NCI-H748 (cell line): Measurements from ENCODE around the gene CYTH1.

Source experiments
- DNase-seq: peaks from one replicate; lab custom pipeline; 2025; ENCODE audit not compliant: unreplicated experiment; lab: John Stamatoyannopoulos, UW

The CYTH1 gene

DNA sequence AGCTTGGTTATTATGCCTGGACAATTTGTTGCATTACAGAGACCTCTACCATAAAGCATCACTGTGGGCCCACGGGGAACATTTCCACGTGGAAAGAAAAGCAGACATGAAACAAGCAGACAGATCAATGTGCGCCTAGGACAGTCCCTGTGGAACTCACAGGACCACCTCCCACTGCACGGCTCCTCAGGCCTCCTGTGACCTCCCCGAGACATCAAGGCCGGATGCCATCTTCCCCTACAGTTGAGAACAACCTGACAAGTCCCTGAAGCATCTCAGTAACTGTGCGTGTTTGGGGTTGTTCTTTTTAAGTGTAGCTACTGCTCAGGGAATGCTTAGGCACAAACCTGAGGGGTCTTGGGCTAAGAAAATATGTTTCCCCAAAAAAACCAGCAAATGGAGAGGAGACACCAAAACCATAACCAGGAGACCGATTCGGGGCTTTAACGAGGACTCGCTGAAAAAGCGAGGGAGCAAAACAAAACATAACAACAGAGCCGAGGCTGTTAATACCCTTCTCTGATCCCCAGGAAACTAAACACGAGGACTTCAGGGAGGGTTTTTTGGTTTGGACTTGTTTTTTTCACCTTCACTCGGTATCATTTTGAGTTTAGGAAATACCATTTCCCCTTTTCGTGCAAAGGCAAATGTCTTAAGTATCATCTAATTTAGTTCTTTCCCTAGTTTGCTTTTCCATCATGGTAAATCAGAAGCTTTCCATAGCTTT lies 87.1 kb downstream of the CYTH1 start:
- DNase-seq = no peak

DNA sequence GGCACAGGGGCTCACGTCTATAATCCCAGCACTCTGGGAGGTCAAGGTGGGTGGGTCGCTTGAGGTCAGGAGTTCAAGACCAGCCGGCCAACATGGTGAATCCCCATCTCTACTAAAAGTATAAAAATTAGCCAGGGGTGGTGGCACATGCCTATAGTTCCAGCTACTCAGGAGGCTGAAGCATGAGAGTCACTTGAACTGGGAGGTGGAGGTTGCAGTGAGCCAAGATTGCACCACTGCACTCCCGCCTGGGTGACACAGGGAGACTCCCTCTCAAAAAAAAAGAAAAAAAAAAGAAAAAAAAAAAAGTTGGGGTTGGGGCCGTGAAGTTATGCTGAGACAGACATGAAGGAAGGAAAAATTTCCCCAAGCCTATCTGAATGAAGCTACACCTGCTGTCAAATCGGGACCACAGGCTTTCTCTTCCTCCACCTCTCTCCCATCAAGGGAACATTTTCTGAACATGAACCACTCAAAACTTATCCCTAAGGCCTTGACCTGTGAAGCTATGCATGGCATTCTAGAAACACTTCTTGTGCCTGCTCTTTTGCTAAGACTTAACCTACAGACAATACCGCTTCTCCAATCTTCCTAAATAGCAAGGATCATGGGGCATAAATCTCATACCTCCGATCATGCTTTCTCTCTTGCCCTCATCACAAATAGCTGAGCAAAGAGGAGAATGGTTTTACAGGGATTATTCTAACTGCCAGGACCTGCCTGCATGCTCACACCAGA lies 88.6 kb downstream of the CYTH1 start:
- DNase-seq = no peak

DNA sequence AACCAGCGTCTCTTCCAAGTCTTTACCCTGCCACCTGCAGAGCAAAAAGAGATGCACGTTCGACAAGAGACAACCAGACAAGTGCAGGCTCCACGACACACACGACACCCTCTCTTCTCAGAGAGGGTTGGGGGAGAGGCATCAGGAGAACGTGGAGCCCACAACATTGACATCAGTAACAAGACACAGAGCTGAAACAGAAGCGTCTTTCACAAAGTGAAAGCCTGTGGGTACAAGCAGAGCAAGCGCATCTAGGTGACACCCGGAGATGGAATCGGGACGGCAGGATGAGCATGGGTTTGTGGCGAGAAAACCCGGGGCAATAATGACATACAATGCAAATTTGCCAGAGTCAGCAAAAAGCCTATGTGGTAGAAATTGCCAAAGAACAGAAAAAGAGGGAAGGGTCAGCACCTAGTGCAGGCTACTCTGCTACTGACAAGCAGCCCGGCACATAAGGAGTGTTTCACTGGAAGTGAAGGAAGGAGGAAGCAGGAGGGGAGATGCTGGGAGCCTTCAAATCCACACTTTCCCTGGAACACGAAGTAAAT lies 89.5 kb downstream of the CYTH1 start:
- no peak for DNase-seq

DNA sequence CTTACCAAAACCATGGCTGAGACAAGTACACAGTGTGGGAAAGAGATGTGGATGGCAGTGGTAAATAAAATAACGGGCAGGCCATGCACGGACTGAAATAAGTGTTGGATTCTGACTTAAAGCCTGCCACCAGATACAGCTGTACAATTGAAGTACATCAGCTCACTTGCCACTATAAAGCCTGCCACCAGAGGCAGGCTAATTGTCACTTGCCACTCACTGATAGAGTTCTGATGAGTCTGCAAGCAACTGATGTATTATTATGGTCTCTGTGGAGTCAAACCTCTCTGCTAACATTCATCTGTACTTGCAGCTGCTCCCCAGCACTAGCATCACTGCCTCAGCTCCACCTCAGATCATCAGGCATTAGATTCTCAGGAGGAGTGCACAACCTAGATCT lies 93.0 kb downstream of the CYTH1 start:
- no peak for DNase-seq

DNA sequence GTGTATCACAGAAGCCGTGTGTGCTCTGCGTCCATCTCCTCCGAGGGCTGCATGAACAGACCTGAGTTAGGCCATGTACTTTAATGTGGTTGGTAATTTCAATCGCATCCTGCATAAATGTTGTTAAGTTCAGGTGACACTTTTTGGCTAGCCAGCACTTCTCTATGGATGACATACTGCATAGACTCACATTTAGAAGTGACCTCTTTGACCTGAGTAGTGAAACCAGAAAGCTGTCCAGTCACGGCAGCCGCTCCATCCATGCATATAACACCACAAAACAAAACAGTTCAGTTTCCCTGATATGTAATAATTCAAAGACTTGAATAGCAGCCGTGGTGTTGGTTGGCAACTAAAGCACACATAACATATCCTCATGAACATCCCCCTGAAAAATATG lies 94.1 kb downstream of the CYTH1 start:
- no peak for DNase-seq

DNA sequence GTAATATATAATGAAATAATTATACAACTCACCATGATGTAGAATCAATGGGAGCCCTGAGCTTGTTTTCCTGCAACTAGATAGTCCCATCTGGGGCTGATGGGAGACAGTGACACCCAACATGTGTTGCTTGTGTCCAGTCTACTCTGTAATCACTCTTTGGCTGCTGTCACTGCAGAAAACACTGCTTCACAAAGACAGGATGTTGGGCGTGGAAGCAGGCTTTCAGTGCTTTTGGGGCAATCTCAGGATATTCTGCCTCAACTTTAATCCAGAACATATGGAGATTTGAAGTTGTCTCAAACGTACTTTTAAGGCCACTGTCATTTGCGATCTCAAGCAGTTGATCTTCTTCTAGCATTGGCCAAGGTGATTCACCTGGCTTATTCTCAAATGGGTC lies 94.9 kb downstream of the CYTH1 start:
- DNase-seq = no peak

DNA sequence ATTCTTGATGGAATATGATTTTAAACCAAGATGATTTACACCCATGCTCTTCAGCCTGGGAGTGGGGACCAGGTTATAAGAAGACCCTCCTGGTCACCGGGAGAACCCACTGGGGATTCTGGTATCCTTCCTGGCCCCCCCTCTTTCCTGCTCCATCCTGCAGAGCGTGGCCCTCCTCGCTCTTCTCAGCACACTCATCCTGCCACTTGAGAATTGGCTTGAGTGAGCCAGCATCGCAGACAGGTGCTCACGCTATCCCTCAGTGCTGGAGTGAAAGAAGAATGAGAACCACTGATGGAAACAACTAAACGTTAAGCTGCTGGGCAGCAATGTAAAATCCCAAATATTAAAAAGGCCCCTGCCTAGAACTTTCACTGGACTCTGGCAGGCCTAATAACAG lies 98.0 kb downstream of the CYTH1 start:
- DNase-seq = no peak

DNA sequence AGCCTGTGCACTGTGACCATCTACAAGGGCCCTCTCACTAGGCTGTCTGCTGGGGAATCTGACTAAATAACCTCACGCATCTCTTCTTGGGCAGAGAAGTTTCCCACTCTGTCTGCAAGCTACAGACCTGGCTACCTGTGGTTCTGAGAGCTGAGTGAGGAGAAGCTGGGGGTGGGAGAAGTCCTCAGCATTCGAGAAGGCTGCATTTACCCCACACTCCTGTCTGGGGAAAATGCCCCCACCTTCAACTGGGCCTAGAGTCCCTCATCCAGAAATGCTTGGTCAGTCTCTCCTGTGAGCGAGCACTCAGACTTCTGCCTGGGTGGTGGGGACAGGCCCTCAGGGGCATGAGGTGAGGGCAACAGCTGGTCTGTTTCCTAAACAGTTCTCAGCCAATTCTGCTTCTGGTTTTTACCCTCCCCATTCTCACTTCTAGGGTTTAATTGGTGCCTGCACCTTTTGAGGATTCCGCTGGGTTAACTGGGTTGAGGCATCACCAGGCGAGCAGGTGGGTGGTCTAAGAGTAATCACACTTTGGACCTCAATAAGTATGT lies 98.6 kb downstream of the CYTH1 start:
- DNase-seq = no peak

DNA sequence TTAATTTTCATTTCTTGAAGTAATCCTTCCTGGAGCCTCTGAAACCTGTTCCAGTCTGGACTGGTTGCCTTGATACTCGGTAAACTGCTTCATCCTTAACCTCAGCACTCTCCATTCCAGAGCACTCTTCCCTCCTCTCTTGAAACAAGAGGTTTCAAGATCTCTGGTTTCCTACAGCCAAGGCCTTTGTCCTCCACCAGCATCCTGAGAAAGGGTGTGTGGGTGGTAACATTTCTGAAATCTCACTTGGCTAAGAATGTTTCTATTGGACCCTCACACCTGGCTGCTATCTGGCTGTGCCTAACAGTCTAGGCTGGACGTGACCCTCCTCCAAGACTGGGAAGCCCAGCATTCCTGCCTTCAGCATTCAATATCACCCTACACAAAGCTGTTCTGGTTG lies 99.7 kb downstream of the CYTH1 start:
- DNase-seq = no peak

DNA sequence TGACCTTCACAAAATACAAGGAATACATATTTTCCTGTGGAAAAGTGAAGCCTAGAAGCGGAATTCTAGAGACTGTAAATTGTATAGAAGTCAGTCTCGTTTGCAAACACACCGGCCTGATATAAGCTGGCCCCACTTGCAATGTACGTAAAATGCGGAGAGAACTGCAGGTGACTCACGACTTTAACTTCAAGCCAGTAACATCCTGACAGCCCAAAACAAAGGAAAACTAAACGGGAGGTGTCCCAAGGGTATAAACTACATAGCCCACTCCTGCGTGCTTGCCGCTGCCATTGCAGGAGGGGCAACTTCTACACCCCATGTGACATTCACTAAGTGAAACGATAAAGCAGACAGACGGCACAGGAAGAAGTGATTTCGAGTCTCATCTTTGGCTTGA lies 101.6 kb downstream of the CYTH1 start:
- no peak for DNase-seq

DNA sequence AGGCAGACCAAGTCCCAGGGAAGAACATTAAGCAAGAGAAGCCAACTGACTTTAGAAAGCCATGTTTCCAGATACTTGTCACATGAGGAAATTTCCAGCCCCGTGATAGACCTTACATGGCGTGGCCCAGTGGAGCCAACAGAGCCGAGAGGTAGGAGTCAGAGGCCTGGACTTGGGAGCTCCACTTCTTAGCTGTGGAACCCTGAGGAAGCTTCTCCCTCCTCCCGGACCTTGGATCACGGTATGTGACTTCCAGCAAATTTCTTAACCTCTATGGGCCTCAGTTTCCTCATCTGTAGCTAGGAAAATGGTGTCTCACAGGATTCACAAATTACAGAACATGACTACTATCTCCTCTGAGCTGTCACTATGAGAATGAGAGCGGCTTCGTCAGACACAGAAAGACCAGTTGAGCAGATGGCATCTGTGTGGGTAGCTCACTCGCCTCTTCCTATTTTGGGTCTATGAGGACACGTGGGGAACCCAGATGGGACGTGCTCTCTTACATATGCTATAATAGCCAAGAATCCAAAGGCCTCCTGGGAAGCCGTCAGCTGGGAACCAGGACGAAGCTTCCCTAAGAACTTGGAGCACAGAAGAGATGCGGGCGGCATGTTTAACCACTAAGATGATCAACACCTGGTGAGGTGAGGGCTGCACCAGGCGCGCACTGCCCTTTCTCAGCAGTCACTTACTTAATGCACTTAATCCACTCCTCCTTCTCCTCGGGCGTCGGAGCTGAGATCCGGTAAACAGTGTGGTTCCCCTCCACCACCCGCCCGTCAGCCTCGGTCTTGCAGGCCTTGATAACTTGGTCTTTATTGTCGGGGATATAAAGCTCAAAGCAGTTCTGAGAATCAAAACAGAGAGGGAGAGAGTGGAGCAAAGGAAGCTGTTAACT lies 102.3 kb downstream of the CYTH1 start:
- no peak for DNase-seq

DNA sequence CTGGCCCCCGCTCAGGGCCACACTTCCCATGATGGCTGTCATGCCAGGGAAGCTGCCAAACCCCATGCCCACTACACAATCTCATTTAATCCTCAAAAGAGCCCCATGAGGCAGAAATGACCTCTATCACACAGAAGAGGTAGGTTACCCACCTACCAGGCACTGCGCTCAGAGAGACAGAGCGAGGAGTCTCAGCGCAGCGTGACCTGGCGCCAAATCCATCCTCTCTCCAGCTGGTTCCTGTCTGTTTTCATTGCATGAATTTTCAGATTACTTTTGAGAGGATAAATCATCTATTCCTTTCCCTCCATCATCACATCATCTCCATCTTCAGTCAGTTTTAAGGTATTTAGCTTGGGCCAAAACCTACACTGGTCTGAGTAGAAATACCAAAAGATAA lies 103.4 kb downstream of the CYTH1 start:
- no peak for DNase-seq

DNA sequence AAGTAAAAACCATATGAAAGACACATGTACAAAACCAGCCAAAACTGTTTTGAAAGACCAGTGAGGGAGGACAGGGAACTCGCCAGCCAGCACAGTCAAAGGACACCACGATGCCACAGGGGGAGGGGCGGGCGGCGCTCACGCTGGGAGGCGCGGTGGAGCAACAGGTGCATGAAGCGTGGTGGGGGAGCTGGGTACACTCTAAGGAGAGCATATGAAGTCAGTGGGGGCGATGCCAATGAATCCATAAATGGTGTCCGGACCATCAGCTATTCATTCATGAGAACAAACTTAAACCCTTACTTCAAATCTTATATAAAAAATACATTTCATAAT lies 103.9 kb downstream of the CYTH1 start:
- no peak for DNase-seq

DNA sequence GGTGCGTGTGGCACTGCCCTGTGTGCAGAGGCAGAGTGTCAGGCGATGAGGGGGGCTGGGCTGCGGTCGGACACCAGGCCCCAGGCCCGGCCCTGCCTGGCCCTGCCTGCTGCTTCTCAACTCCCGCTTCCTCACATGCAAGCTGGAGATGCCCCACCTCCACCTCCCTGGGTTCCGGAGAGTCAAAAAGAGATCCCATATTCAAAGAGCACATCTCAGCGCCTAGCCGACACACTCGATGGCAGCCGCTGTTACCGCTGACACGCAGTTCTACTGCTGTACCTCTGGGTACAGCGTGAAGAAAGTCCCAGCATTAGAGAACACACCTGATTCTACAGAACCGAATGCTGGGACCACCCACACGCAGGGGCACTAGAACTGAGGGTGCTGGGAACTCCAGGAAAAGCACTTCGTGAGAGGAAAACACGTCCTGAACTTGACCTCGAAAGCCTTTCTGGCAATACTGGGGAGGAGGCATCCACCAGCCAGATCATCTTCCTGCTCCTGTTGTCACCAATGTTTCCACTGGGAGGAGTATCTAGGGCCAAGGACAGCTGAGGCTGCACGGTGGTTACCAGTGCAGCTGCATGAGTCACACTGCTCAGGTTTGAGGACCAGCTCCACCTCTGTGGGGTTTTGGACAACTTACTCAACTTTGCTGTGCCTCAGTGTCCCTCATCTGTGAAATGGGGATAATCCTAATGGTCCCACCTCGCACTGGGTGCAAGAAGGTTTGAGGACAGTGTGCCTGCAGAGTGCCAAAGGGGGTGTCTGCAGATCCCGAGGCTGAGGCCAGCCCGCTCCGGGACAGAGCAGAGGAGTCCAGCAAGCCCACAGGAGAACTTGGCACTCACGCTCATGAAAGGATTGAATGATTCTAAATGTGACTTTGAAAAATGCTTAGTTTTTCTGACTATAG lies 104.5 kb downstream of the CYTH1 start:
- no peak for DNase-seq

DNA sequence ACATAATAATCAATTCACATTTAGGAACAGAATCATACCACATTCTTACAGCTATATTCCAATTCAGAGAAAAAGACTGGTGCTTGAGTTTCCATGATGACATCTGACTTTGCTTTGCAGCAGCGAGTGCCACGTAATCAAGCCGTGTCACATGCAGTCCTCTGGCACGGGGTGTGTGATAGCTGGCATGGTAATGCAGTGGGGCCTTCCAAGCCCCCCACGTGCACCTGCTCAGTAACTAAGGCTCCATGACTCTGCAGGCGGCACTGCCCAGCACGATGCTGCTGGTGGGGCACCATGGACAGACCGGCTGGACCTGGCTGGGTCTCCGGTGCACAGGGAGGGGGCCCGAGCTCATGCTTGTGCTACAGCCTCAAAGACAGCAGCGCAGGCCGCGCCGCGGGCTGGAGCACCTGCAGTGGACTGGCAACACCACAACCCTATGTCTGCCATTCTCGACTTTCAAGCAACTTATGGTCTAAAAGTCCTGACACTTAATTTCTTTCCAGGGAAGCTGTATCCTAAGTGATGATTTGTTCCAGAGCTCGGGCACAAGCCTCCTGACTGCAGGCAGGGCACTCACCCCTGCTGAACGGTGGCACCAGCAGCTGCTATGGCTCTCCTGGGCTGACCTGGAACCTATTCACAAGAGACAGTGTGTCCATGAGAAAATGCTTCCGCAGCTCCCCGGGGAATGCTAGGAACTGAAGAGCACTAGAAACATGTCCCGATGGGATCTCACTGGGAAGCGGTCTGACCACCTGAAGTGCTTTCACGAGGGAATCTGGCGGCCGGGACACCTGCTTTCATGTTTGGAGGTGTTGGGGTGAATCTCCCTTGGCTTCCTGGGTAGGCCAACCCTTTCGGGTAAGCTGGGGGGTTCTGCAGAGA lies 105.4 kb downstream of the CYTH1 start:
- no peak for DNase-seq

DNA sequence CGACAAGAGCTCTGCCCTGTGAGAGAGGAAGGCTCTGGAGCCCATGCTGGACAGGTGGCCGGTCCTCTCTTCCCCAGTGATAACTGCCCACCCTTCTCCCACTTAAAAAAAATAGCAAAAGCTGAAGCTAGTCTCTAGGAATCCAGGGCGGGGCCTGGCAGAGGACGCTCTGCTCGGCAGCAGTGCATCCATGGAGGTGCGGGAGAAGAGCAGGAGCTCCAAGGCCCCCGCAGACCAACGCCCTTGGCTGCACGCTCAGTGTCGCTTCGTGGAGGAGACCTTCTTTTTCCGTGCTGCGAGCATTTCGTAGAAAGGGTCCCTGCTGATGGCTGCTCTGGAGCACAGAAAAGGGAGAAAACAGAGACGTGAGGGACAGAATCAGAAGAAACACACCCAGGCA lies 106.2 kb downstream of the CYTH1 start:
- DNase-seq = no peak

DNA sequence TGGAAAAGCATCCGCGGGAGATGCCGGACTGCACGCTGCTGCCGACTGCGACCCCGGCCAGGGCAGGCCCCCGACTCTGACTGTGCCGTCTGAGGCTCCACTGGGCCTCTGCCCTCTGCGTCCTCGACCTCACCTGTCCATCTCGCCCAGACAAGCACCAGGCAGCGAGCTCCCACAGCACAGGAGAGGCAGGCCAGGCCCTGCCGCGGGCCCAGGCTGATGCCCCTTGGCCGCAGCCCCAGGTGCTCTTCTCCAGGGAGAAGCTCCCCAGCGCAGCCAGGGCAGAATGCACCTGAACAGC lies 106.8 kb downstream of the CYTH1 start:
- no peak for DNase-seq

DNA sequence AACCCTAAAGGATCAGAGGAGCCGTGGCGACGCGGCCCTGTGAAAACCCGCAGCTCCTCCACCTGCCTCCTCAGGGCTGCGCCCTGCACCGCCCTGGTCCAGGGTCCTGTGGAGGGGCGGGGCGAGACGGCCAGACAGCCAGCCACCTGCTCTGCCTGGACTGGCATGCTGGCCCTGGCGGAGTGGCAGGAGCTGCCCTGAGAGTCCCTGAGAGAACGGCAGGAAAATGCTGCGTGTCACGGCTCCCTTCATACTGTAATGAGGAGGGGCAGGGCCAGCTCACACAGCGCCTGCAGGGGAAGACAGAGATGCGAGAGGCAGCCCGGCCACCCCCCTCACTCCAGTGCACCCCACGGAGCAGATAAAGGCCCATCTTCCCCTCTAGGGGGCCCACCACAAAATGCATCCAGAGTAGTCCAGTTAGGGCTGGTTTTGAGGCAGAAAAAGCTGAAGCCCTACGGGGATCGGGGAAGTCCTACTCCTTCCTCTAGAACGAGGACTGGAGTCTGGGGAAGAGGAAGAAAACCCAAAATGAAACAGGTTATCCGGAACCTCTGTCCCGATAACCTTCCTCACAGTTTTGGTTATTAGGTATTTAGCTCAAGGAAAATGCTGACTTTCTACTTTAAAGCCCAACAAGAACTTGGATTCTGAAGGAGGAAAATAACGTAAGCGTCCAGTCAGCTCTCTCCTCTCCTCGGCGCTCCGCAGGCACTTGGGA lies 107.3 kb downstream of the CYTH1 start:
- peak; percentile 54 for DNase-seq

DNA sequence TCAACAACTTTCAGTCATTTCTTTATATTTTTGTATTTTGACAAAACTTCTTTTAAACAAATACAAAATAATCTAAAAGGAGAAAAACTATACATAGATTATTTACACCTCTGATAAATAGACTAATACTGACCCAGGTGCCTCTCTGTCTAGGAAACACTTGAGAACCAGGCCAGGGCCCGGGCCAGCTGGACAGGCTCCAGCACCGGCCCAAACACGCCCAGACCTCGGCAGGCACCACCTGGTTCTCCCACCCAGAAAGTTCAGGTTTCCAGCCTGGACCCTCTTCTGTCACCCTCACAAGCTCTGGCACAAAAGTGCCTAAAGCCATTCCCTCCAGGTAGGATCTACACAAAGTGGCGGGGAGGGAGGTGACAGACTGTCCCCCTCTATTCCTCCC lies 107.9 kb downstream of the CYTH1 start:
- DNase-seq = no peak
